ENCODE measurements around the gene AIG1.

AIG1 gene

GRCh38 chr6:143034689-143035334, 25.9 kb upstream of the AIG1 start:
- Histone ChIP-seq H3K27me3 (ENCODE audit: insufficient read depth, low read length) (no peaks in the 10 kb centered on the region), H3K4me3 (ENCODE audit: low read depth, low read length, poor library complexity, severe bottlenecking) (no peak overlapping the region), H3K9ac (ENCODE audit: low read length) (no peak overlapping the region), H3K79me2 (ENCODE audit: insufficient read depth, low read length) (no peaks in the 10 kb centered on the region), H3K27ac (ENCODE audit: low read depth, low read length, poor library complexity, severe bottlenecking) (no peak overlapping the region), H4K20me1 (ENCODE audit: insufficient read depth, low read length) (no peaks in the 10 kb centered on the region), H2AFZ (ENCODE audit: low read length) (no peak overlapping the region), H3K4me2 (ENCODE audit: low read length) (no peak overlapping the region), H3K36me3 (ENCODE audit: insufficient read depth, low read length) (no peaks in the 10 kb centered on the region), H3K4me1 (ENCODE audit: insufficient read depth, low read length, severe bottlenecking) (no peaks in the 10 kb centered on the region), H3K9me3 (ENCODE audit: low read length) (no peaks in the 10 kb centered on the region), H3K9me2 (ENCODE audit: low read depth, low read length) (no peaks in the 10 kb centered on the region), H3F3A (ENCODE audit: insufficient read depth, low read length) (no peaks in the 10 kb centered on the region)
- no peak for TF ChIP-seq CTCF (IDR thresholded peaks at IDR 0.05; ENCODE audit: low read length)
- TF ChIP-seq EZH2 (IDR thresholded peaks at IDR 0.05; ENCODE audit: borderline replicate concordance, low read length), result no peak

- H3K4me1 ChIP-seq (ENCODE audit: insufficient read depth, low read length, severe bottlenecking), result no peaks in the 10 kb centered on the region
- H3K9me2 ChIP-seq (ENCODE audit: low read depth, low read length), result no peaks in the 10 kb centered on the region
- H3K4me2 ChIP-seq (ENCODE audit: low read length), result no peak overlapping the region
These were observed 23.2 kb upstream of the AIG1 start for GRCh38 chr6:143037470-143037869.

GRCh38 chr6:143038833-143039232, 21.9 kb upstream of the AIG1 start:
- no peaks in the 10 kb centered on the region for H3K79me2 ChIP-seq (ENCODE audit: insufficient read depth, low read length)
- H3K36me3 ChIP-seq (ENCODE audit: insufficient read depth, low read length), result no peaks in the 10 kb centered on the region
- H2AFZ ChIP-seq (ENCODE audit: low read length), result no peak overlapping the region
- TF ChIP-seq EZH2 (IDR thresholded peaks at IDR 0.05; ENCODE audit: borderline replicate concordance, low read length), result no peak
- TF ChIP-seq CTCF (IDR thresholded peaks at IDR 0.05; ENCODE audit: low read length), result peak; percentile 24; the same call in 1 of the 2 replicates
- no peaks in the 10 kb centered on the region for H3F3A ChIP-seq (ENCODE audit: insufficient read depth, low read length)
- H3K9me2 ChIP-seq (ENCODE audit: low read depth, low read length), result no peaks in the 10 kb centered on the region
- no peaks in the 10 kb centered on the region for H4K20me1 ChIP-seq (ENCODE audit: insufficient read depth, low read length)
- no peak overlapping the region for H3K4me3 ChIP-seq (ENCODE audit: low read depth, low read length, poor library complexity, severe bottlenecking)
- H3K9me3 ChIP-seq (ENCODE audit: low read length), result no peaks in the 10 kb centered on the region
- H3K9ac ChIP-seq (ENCODE audit: low read length), result no peak overlapping the region
- H3K27me3 ChIP-seq (ENCODE audit: insufficient read depth, low read length), result no peaks in the 10 kb centered on the region
- H3K4me2 ChIP-seq (ENCODE audit: low read length), result no peak overlapping the region
- H3K27ac ChIP-seq (ENCODE audit: low read depth, low read length, poor library complexity, severe bottlenecking), result no peak overlapping the region
- H3K4me1 ChIP-seq (ENCODE audit: insufficient read depth, low read length, severe bottlenecking), result no peaks in the 10 kb centered on the region

More at GRCh38 chr6:143037470-143037869, 23.2 kb upstream of the AIG1 start:
- Histone ChIP-seq H3K79me2 (ENCODE audit: insufficient read depth, low read length) (no peaks in the 10 kb centered on the region), H3F3A (ENCODE audit: insufficient read depth, low read length) (no peaks in the 10 kb centered on the region), H3K27ac (ENCODE audit: low read depth, low read length, poor library complexity, severe bottlenecking) (no peak overlapping the region), H4K20me1 (ENCODE audit: insufficient read depth, low read length) (no peaks in the 10 kb centered on the region), H3K36me3 (ENCODE audit: insufficient read depth, low read length) (no peaks in the 10 kb centered on the region), H2AFZ (ENCODE audit: low read length) (no peak overlapping the region), H3K9ac (ENCODE audit: low read length) (no peak overlapping the region), H3K27me3 (ENCODE audit: insufficient read depth, low read length) (no peaks in the 10 kb centered on the region), H3K9me3 (ENCODE audit: low read length) (no peaks in the 10 kb centered on the region), H3K4me3 (ENCODE audit: low read depth, low read length, poor library complexity, severe bottlenecking) (no peak overlapping the region)
- TF ChIP-seq CTCF (IDR thresholded peaks at IDR 0.05; ENCODE audit: low read length) (no peak), EZH2 (IDR thresholded peaks at IDR 0.05; ENCODE audit: borderline replicate concordance, low read length) (no peak)

Measured in OCI-LY1 (cell line).